Natural killer cell (primary cell): Measurements from ENCODE around the gene CDK1. TPM values are rescaled to one million over a fixed set of nuclear protein-coding genes. Genes with fewer than 3 reads are reported as not detected.
A peak's percentile ranks its signal among the peaks of the same experiment; 100 is the strongest.

Experiments used
- ATAC-seq, 3 donors: fragments of 150-1000 bp in 2 of 3; fragments of 200-7000 bp in 1 of 3; cut with Tn5 transposase; 1 replicate in 1 of 3; 2 replicates in 2 of 3; pipeline ENCODE4 v1.10.0; 2021; ENCODE audit warnings: mild to moderate bottlenecking in 2 of 3, moderate library complexity in 2 of 3
- DNase-seq, 2 donors: peaks; one replicate each; pipeline versions ENCODE4 v3.0.0 to v3.0.0-alpha.2; 2013 to 2021; ENCODE audit warnings: mixed read lengths in 1 of 2
- H3K27ac ChIP-seq: one replicate; pipeline ENCODE4 v1.5.1; 2013; ENCODE audit warnings: mild to moderate bottlenecking, low read length
- H3K27me3 ChIP-seq: one replicate; pipeline ENCODE4 v1.6.1; 2013; ENCODE audit warnings: low read length; ENCODE audit not compliant: control insufficient read depth, insufficient read depth
- H3K36me3 ChIP-seq: one replicate; pipeline ENCODE4 v1.6.1; 2013; ENCODE audit warnings: low read length; ENCODE audit not compliant: control insufficient read depth, insufficient read depth
- H3K4me1 ChIP-seq: one replicate; pipeline ENCODE4 v1.6.1; 2013; ENCODE audit warnings: low read length; ENCODE audit not compliant: control insufficient read depth, insufficient read depth
- H3K4me3 ChIP-seq: one replicate; pipeline ENCODE4 v1.5.1; 2013; ENCODE audit warnings: low read length
- H3K9me3 ChIP-seq: one replicate; pipeline ENCODE4 v1.6.1; 2013; ENCODE audit warnings: low read length; ENCODE audit not compliant: control insufficient read depth, insufficient read depth
- H3K27ac Mint-ChIP-seq, 2 donors: one replicate each; pipeline ENCODE4 v1.8.0; 2022; ENCODE audit warnings: mild to moderate bottlenecking in 2 of 2, mixed read lengths in 2 of 2, moderate library complexity in 1 of 2
- H3K27me3 Mint-ChIP-seq, 2 donors: one replicate each; pipeline ENCODE4 v1.8.0; 2022; ENCODE audit warnings: low read depth in 2 of 2, mixed read lengths in 2 of 2
- H3K36me3 Mint-ChIP-seq: one replicate; pipeline ENCODE4 v1.8.0; 2022; ENCODE audit warnings: mixed read lengths
- H3K4me1 Mint-ChIP-seq, 2 donors: one replicate each; pipeline ENCODE4 v1.8.0; 2022; ENCODE audit warnings: mixed read lengths in 2 of 2
- H3K4me3 Mint-ChIP-seq: one replicate; pipeline ENCODE4 v1.8.0; 2022; ENCODE audit warnings: mild to moderate bottlenecking, moderate library complexity, mixed read lengths
- H3K9me3 Mint-ChIP-seq, 2 donors: one replicate each; pipeline ENCODE4 v1.8.0; 2022; ENCODE audit warnings: mixed read lengths in 2 of 2
- CTCF ChIP-seq: fragments of 200-600 bp; IDR thresholded peaks from one replicate; pipeline ENCODE4 v1.8.0; 2022; ENCODE audit warnings: antibody characterized with exemption
- WGBS: methylation state at CpG from one replicate; pipeline ENCODE4 v1.1.7; 2013; ENCODE audit warnings: missing lambda C conversion rate; ENCODE audit not compliant: insufficient coverage; 5-methylcytosine and 5-hydroxymethylcytosine counted together
- intact Hi-C: fragments of 100-400 bp; cut with micrococcal nuclease; formaldehyde crosslinking; loops from one replicate; pipeline ENCODE4 v1.14.2; 2022
- total RNA-seq, 4 donors: library from RNA; stranded (reverse); fragments of 120-200 nt in 1 of 4; gene quantifications; one replicate each; pipeline versions ENCODE4 v1.2.3 to v1.2.4, GENCODE V29; 2013 to 2022

Gene CDK1
- total RNA-seq, 3 donors from 2014 or later (not counting 1 experiment from before 2014, with no cell fraction given), result 1.1 to 2.4 (median 1.9) TPM

- H3K4me1 Mint-ChIP-seq, result peaks cover 20 to 31% of the 10 kb centered on the region in 2 donors
Observed at GRCh38 chr10:60732198-60732806, 46.0 kb upstream of the CDK1 start.

GRCh38 chr10:60732807-60733516 is 45.3 kb upstream of the CDK1 start:
- WGBS, result under 1% methylated on average over 60 of the region's 60 CpGs
- no peak for TF ChIP-seq CTCF
- Mint-ChIP-seq H3K27me3 (peaks cover 0 to under 1% of the 10 kb centered on the region in 2 donors), H3K9me3 (no peaks in the 10 kb centered on the region), H3K27ac (peak overlapping the region in 1 of 2 donors; percentile 86), H3K4me3 (peak overlapping the region; percentile 92), H3K4me1 (peaks cover 16 to 27% of the 10 kb centered on the region in 2 donors), H3K36me3 (no peaks in the 10 kb centered on the region)
- peak; percentile 19 to 78 for DNase-seq
- Histone ChIP-seq H3K27ac (peak overlapping the region; percentile 35), H3K4me1 (peaks cover 12% of the 10 kb centered on the region), H3K4me3 (peak overlapping the region; percentile 39), H3K27me3 (peaks cover 15% of the 10 kb centered on the region), H3K36me3 (no peaks in the 10 kb centered on the region), H3K9me3 (no peaks in the 10 kb centered on the region)
- ATAC-seq, result peak; percentile 40 to 76 (median 61)
- intact Hi-C loops, result no loop called here

More at GRCh38 chr10:60732198-60732806, 46.0 kb upstream of the CDK1 start:
- Mint-ChIP-seq H3K27me3 (peaks cover 0 to 6% of the 10 kb centered on the region in 2 donors), H3K4me3 (peak overlapping the region; percentile 92), H3K36me3 (no peaks in the 10 kb centered on the region), H3K27ac (peak overlapping the region; percentile 1 to 86), H3K9me3 (no peaks in the 10 kb centered on the region)
- WGBS, result 3% methylated on average over 18 of the region's 20 CpGs
- ATAC-seq (peak; percentile 29 to 36 (median 34)), DNase-seq (peak; percentile 15 to 70)
- peak overlapping the region; percentile 35 for H3K27ac ChIP-seq
- H3K27me3 ChIP-seq, result peaks cover 15% of the 10 kb centered on the region
- H3K4me3 ChIP-seq, result peak overlapping the region; percentile 39
- no peaks in the 10 kb centered on the region for H3K36me3 ChIP-seq
- peaks cover 12% of the 10 kb centered on the region for H3K4me1 ChIP-seq
- intact Hi-C loops, result no loop called here
- TF ChIP-seq CTCF, result no peak
- H3K9me3 ChIP-seq, result no peaks in the 10 kb centered on the region

- intact Hi-C loops, result no loop called here
- Mint-ChIP-seq H3K27me3 (no peaks in the 10 kb centered on the region), H3K4me1 (peaks cover 16 to 23% of the 10 kb centered on the region in 2 donors), H3K27ac (peak overlapping the region in 1 of 2 donors; percentile 45), H3K4me3 (peak overlapping the region; percentile 69), H3K36me3 (no peaks in the 10 kb centered on the region), H3K9me3 (no peaks in the 10 kb centered on the region)
- no peak overlapping the region for H3K27ac ChIP-seq
- peaks cover 15% of the 10 kb centered on the region for H3K27me3 ChIP-seq
- no peak overlapping the region for H3K4me3 ChIP-seq
- ATAC-seq, result peak in 1 of 3 donors; percentile 68
- no peak for DNase-seq
- H3K9me3 ChIP-seq, result no peaks in the 10 kb centered on the region
- WGBS, result under 1% methylated on average over 15 of the region's 17 CpGs
- H3K4me1 ChIP-seq, result peaks cover 12% of the 10 kb centered on the region
- no peaks in the 10 kb centered on the region for H3K36me3 ChIP-seq
- TF ChIP-seq CTCF, result peak; percentile 8
Observed at GRCh38 chr10:60733517-60733822, 44.8 kb upstream of the CDK1 start.
